MM.1S (cell line): ENCODE measurements around the gene CLMP.
A peak's percentile ranks its signal among the peaks of the same experiment; 100 is the strongest.
"Not testable (repeated sequence)": the region's sequence is repeated elsewhere in the genome, so short reads cannot be mapped to it uniquely, and the experiment has no call there.

Experiments
- DNase-seq: peaks from one replicate; pipeline ENCODE4 v3.0.0-alpha.2; 2015
- H2AFZ ChIP-seq: fragments of 300-600 bp; sonication (generic); 2 replicates; pipeline ENCODE4 v1.6.0; 2016; ENCODE audit warnings: antibody characterized with exemption, low read length
- H3F3A ChIP-seq: fragments of 300-600 bp; sonication (generic); 2 replicates; pipeline ENCODE4 v1.6.1; 2016; ENCODE audit warnings: mild to moderate bottlenecking, antibody characterized with exemption, low read length, moderate library complexity, mixed read lengths; ENCODE audit not compliant: insufficient read depth
- H3K27ac ChIP-seq: fragments of 300-600 bp; sonication (generic); 2 replicates; pipeline ENCODE4 v1.5.1; 2016; ENCODE audit warnings: mild to moderate bottlenecking, low read length
- H3K27me3 ChIP-seq: fragments of 300-600 bp; sonication (generic); replicated peaks from 2 replicates; pipeline ENCODE4 v1.6.0; 2016; ENCODE audit warnings: low read length; ENCODE audit not compliant: insufficient read depth
- H3K36me3 ChIP-seq: fragments of 300-600 bp; sonication (generic); replicated peaks from 2 replicates; pipeline ENCODE4 v1.6.1; 2016; ENCODE audit warnings: mild to moderate bottlenecking, low read length, mixed read lengths; ENCODE audit not compliant: insufficient read depth
- H3K4me1 ChIP-seq: fragments of 300-600 bp; sonication (generic); 2 replicates; pipeline ENCODE4 v1.6.1; 2016; ENCODE audit warnings: low read length, mixed read lengths
- H3K4me2 ChIP-seq: fragments of 300-600 bp; sonication (generic); 2 replicates; pipeline ENCODE4 v1.6.0; 2016; ENCODE audit warnings: low read depth, low read length
- H3K4me3 ChIP-seq: fragments of 300-600 bp; sonication (generic); 2 replicates; pipeline ENCODE4 v1.5.1; 2016; ENCODE audit warnings: low read length, mixed read lengths
- H3K79me2 ChIP-seq: fragments of 300-600 bp; sonication (generic); 2 replicates; pipeline ENCODE4 v1.6.1; 2016; ENCODE audit warnings: mixed run types, low read length, mixed read lengths
- H3K9ac ChIP-seq: fragments of 300-600 bp; sonication (generic); 2 replicates; pipeline ENCODE4 v1.6.1; 2016; ENCODE audit warnings: low read length, mixed read lengths
- H3K9me2 ChIP-seq: fragments of 300-600 bp; sonication (generic); replicated peaks from 2 replicates; pipeline ENCODE4 v1.6.1; 2016; ENCODE audit warnings: mild to moderate bottlenecking, low read length, mixed read lengths; ENCODE audit not compliant: insufficient read depth
- H3K9me3 ChIP-seq: fragments of 300-600 bp; sonication (generic); replicated peaks from 2 replicates; pipeline ENCODE4 v1.6.1; 2016; ENCODE audit warnings: mild to moderate bottlenecking, low read length, mixed read lengths; ENCODE audit not compliant: insufficient read depth
- H4K20me1 ChIP-seq: fragments of 300-600 bp; sonication (generic); 2 replicates; pipeline ENCODE4 v1.6.1; 2016; ENCODE audit warnings: mild to moderate bottlenecking, low read length, moderate library complexity, mixed read lengths; ENCODE audit not compliant: insufficient read depth
- EZH2 ChIP-seq: fragments of 300-600 bp; sonication (generic); optimal IDR thresholded peaks from 2 replicates; pipeline ENCODE3; 2017; ENCODE audit warnings: low read depth, mild to moderate bottlenecking, antibody characterized with exemption, low read length, mixed read lengths
- EZH2phosphoT487 ChIP-seq: fragments of 300-600 bp; sonication (generic); IDR thresholded peaks from 2 replicates; pipeline ENCODE4 v1.6.1; 2018; ENCODE audit warnings: antibody characterized with exemption, low read length
- TF ChIP-seq, protein P1 (sequence below): fragments of 300-600 bp; sonication (generic); IDR thresholded peaks from 2 replicates; pipeline ENCODE4 v1.5.1; 2016; ENCODE audit warnings: antibody characterized with exemption, low read length, mixed read lengths

The CLMP gene

DNA sequence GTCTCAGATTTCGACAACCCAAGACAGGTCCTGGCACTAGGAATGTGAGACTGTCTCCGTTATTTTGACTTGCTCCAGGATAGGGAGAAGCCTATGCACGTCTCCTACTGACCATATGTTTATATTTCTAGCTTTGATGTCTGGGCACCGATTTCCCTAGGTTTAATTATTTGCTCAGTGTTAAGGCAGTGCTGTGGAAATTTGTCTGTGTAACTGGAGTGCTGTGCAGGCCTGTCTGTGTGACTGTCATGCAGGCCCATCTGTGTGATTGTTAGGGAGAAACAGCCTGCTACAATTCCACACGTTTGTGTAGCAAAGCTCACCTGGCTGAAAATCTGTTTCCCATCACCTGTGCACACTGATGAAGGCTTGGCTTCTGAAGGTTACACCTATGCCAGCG lies 103.5 kb downstream of the CLMP start:
- Histone ChIP-seq H3K4me1 (peaks cover 9% of the 10 kb centered on the region), H3K9me3 (no peaks in the 10 kb centered on the region), H3K36me3 (no peaks in the 10 kb centered on the region), H4K20me1 (no peaks in the 10 kb centered on the region), H3F3A (peaks cover 2% of the 10 kb centered on the region), H3K79me2 (no peaks in the 10 kb centered on the region), H3K9ac (no peak overlapping the region), H3K27me3 (no peaks in the 10 kb centered on the region), H2AFZ (no peak overlapping the region), H3K4me3 (no peak overlapping the region), H3K4me2 (no peak overlapping the region), H3K9me2 (no peaks in the 10 kb centered on the region), H3K27ac (no peak overlapping the region)
- no peak for TF ChIP-seq EZH2phosphoT487
- TF ChIP-seq, protein P1, sequence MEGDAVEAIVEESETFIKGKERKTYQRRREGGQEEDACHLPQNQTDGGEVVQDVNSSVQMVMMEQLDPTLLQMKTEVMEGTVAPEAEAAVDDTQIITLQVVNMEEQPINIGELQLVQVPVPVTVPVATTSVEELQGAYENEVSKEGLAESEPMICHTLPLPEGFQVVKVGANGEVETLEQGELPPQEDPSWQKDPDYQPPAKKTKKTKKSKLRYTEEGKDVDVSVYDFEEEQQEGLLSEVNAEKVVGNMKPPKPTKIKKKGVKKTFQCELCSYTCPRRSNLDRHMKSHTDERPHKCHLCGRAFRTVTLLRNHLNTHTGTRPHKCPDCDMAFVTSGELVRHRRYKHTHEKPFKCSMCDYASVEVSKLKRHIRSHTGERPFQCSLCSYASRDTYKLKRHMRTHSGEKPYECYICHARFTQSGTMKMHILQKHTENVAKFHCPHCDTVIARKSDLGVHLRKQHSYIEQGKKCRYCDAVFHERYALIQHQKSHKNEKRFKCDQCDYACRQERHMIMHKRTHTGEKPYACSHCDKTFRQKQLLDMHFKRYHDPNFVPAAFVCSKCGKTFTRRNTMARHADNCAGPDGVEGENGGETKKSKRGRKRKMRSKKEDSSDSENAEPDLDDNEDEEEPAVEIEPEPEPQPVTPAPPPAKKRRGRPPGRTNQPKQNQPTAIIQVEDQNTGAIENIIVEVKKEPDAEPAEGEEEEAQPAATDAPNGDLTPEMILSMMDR, result no peak
- TF ChIP-seq EZH2, result no peak
- no peak for DNase-seq

DNA sequence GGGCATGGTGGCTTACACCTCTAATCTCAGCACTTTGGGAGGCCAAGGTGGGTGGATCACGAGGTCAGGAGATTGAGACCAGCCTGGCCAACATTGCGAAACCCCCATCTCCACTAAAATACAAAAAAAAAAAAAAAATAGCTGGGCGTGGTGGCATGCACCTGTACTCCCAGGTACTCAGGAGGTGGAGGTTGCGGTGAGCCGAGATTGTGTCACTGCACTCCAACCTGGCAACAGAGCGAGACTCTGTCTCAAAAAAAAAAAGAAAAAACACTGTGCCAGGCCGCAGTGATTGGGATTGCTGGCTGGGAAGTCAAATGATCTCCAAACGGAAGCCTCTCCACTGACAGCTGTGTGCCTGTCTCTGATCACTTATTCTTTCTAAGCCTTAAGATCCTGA lies 104.9 kb downstream of the CLMP start:
- H3K9me2 ChIP-seq, H3F3A ChIP-seq, H2AFZ ChIP-seq, H3K9ac ChIP-seq, H3K79me2 ChIP-seq, H3K27me3 ChIP-seq, H3K36me3 ChIP-seq, H3K9me3 ChIP-seq, H3K4me2 ChIP-seq, H4K20me1 ChIP-seq, H3K4me3 ChIP-seq, H3K27ac ChIP-seq, DNase-seq: not testable (repeated sequence)
- peaks cover 15% of the 10 kb centered on the region for H3K4me1 ChIP-seq

DNA sequence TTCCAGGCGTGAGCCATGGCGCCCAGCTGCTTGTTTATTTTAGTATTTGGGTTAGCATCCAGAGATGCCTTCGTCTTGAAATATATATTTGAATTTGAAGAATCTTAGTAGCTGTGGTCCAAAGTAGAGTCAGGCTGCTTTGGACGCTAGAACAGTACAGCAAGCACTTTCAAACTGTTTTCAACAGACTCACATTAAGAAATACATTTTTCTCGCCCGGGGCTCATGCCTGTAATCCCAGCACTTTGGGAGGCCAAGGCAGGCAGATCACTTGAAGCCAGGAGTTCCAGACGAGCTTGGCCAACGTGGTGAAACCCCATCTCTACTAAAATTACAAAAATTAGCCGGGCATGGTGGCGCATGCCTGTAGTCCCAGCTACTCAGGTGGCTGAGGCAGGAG lies 106.2 kb downstream of the CLMP start:
- not testable (repeated sequence) for H3K9me2 ChIP-seq, H3K9ac ChIP-seq, H3K27me3 ChIP-seq, H3K36me3 ChIP-seq, H3K9me3 ChIP-seq, H3K4me2 ChIP-seq, H2AFZ ChIP-seq, H3K4me3 ChIP-seq, H3K79me2 ChIP-seq, H4K20me1 ChIP-seq, H3F3A ChIP-seq, H3K27ac ChIP-seq, DNase-seq
- peaks cover 15% of the 10 kb centered on the region for H3K4me1 ChIP-seq

DNA sequence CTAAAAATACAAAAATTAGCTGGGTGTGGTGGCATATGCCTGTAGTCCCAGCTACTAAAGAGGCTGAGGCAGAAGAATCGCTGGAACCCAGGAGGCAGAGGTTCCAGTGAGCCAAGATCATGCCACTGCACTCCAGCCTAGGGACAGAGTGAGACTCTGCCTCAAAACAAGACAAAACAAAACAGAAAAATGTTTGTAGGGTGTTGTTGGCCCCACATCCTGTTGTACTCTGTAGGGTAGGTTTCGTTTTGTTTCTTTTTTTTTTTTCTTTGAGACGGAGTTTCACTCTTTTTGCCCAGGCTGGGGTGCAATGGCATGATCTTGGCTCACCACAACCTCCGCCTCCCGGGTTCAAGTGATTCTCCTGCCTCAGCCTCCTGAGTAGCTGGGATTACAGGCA lies 107.4 kb downstream of the CLMP start:
- not testable (repeated sequence) for H3K9me3 ChIP-seq, H3F3A ChIP-seq, H4K20me1 ChIP-seq, H3K36me3 ChIP-seq, H2AFZ ChIP-seq, H3K9me2 ChIP-seq, H3K79me2 ChIP-seq, H3K4me3 ChIP-seq, H3K9ac ChIP-seq, H3K27me3 ChIP-seq
- peaks cover 15% of the 10 kb centered on the region for H3K4me1 ChIP-seq
- peak overlapping the region; percentile 62; the same call in 1 of the 2 replicates for H3K27ac ChIP-seq
- DNase-seq, result peak; percentile 84
- peak overlapping the region; percentile 32; the same call in 1 of the 2 replicates for H3K4me2 ChIP-seq

DNA sequence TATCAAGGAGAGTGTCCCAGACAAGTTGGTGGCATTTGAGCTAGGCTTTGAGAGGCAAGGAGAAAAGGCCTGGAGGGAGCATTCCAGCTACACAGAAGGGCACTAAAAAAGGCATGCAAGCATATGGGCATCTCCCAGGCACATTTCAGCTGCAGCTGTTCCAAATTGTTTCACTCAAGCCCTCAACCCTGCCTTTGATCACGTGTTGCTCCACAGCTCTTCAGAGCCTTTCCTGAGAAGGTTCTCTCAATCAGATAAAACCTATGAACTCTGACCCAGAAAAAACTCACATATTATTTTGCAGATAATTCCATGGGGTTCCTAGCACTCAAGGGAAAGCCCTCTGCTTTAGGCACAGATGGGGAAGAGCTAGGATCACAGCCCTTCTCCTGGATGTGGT lies 108.7 kb downstream of the CLMP start:
- H3K9me3 ChIP-seq, result no peaks in the 10 kb centered on the region
- H3K4me1 ChIP-seq, result peaks cover 15% of the 10 kb centered on the region
- no peak overlapping the region for H2AFZ ChIP-seq
- H3K9me2 ChIP-seq, result no peaks in the 10 kb centered on the region
- H3K27ac ChIP-seq, result peak overlapping the region; percentile 54; the same call in 1 of the 2 replicates
- TF ChIP-seq EZH2 (no peak), EZH2phosphoT487 (no peak)
- TF ChIP-seq, protein P1, result no peak
- peak; percentile 60 for DNase-seq
- H3K4me3 ChIP-seq, result no peak overlapping the region
- peaks cover 8% of the 10 kb centered on the region for H3F3A ChIP-seq
- H3K9ac ChIP-seq, result no peak overlapping the region
- H3K36me3 ChIP-seq, result no peaks in the 10 kb centered on the region
- no peaks in the 10 kb centered on the region for H3K27me3 ChIP-seq
- H4K20me1 ChIP-seq, result no peaks in the 10 kb centered on the region
- no peak overlapping the region; the same call in 1 of the 2 replicates for H3K4me2 ChIP-seq
- H3K79me2 ChIP-seq, result no peaks in the 10 kb centered on the region
